ENCODE results near the gene THAP12.

DNA sequence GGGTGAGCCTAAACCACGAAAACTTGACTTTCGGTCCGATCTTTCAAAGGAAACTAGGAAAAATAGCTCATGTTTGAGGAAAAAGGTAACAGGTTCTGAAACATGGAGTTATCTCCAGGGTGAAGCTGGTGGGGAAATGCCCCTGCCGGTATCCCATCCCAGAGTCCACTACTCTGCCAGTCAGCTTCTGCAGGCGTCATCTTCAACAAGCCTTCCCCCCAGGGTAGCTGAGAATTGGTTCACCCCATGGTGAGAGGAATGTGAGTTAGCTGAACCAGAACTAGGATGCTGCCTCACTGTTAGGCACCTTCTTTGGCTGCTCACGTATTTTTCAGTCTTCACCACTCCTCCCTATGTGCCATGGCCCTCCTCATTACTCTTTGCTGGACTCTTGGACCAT is 1.3 kb upstream of the THAP12 start:
- TF ChIP-seq GATA2 (IDR thresholded peaks at IDR 0.05; ENCODE audit: low read depth, low read length), result no peak
- TF ChIP-seq GATA3 (IDR thresholded peaks at IDR 0.05; ENCODE audit: low read depth, low read length), result no peak

Data from SH-SY5Y (cell line).